NCI-H1048 (cell line): ENCODE measurements around the gene TLE5.
"Not testable (repeated sequence)": the region's sequence is repeated elsewhere in the genome, so short reads cannot be mapped to it uniquely, and the experiment has no call there.

Source experiments
- DNase-seq: peaks from one replicate; lab custom pipeline; 2025; lab: John Stamatoyannopoulos, UW

Gene TLE5

DNA sequence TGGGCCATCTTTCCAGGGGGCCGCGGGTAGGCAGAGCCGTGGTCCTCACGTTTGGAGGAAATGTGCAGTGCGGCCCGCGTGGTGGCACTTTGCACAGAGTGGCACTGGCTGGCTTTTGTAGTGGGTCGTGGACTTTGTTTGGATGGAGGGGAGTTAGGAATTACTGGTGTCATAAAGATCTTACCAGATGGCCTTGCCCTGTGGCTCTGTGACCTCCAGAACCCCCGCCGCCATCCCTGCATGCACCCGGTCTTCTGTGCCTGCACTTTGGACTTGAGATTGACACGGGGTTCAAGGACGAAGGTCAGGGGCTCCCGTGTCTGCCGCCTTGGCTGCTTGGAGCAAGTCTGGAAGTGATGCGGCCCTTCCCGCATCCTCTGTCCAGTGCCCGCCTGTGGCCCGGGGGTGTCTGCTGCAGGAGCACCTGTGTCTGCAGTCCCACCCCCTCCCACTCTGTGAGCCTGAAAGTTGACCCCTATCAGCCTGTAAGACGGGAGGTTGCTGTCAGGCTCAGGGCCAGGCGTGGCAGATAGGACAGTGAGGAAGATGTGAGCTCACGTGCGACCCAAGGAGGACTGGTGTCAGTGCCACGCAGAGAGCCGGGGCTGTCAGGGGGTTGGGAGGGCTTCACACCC lies 34.1 kb upstream of the TLE5 start:
- no peak for DNase-seq

DNA sequence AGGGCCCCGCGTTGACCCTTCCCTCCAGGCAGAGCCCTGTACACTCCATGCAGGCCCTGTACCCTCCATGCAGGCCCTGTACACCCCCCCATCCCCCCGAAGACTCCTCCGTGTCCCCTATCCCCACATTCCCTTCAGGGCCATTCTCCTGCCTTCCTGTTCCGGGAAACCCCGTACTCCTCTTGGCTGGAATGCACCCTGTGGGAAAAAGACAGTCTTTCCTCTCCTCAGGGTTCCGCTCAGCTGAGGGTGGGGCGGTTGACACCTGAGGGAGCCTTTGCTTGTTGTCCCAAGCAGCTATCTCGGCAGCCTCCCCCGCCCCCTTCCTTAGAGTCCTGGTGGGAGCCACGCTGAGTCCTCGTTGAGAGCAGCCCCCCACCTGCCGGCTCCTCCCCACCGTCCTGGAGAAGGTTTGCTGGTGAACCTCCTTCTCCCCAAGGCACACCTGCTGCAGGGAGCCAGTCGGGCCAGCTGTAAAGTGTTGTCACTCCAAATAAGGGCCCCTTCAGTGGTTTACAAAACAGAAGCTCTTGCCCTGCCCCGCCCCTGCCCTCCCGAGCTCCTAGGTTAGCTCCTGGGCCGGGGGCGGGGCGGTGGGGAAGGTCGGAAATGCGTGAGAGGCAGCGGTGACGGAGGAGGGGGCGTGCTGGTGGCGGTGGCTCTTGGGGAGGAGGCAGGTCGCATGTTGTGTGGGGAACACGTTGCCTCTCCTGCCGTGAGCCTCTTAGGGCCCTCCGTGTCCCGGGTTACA lies 33.3 kb upstream of the TLE5 start:
- DNase-seq = no peak

DNA sequence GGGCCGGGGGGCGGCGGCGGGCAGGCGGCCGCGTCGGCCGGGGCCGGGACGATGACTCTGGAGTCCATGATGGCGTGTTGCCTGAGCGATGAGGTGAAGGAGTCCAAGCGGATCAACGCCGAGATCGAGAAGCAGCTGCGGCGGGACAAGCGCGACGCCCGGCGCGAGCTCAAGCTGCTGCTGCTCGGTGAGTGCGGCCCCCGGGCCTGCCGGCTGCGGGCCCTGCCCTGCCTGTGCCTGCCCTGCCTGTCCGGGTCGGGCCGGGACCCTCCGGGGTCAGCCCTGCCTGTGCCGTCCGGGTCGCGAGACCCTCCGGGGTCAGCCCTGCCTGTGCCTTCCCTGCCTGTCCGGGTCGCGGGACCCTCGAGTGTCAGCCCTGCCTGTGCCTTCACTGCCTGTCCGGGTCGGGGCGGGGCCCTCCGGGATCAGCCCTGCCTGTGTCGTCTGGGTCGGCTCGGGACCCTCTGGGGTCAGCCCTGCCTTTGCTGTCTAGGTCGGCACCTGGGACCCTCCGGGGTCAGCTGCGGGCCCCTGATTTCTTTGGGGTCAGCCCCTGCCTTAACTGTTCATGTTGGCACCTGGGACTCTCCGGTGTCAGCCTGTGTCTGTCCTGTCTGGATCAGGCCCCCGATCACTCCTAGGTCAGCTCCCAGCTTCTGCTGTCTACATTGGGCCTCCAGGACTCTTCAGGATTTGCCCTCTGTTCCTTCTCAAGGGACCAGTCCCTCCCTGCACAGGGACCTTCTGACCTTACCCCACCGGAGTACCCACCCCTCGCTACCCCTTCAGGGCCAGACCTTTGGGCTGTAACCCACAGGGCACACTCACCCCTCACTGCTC lies 32.5 kb upstream of the TLE5 start:
- DNase-seq = no peak

DNA sequence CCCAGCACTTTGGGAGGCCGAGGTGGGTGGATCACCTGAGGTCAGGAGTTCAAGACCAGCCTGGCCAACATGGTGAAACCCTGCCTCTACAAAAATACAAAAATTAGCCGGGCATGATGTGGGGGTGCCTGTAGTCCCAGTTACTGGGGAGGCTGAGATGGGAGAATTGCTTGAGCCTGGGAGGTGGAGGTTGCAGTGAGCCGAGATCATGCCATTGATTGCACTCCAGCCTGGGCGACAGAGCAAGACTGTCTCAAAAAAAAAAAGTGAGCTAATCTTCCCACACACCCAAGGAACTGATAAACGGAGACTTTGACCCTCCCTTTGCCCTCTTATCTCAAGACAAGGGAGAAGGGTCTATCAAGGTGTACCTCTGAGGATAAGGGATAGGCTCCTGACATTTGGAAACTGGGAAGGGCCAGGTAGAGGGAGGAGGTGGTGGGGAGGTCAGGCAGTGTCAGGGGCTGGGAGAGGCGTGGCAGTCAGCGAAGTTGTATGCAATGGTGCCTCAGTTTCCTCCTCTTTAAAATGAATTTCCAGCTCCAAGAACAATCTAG lies 27.1 kb upstream of the TLE5 start:
- DNase-seq = not testable (repeated sequence)

DNA sequence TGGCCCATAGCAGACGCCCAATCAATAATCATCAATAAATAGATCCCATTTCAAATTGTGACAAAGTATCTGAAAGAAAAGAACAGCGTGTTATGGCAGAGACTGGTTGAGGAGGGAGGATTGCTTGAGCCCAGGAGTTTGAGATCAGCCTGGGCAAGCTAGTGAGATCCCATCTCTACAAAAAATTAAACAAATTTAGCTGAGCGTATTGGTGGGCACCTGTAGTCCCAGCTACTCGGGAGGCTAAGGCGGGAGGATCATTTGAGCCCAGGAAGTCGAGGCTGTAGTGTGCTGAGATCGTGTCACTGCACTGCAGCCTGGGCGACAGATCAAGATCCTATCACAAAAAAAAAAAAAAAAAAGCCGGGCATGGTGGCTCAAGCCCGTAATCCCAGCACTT lies 25.5 kb upstream of the TLE5 start:
- DNase-seq = no peak

DNA sequence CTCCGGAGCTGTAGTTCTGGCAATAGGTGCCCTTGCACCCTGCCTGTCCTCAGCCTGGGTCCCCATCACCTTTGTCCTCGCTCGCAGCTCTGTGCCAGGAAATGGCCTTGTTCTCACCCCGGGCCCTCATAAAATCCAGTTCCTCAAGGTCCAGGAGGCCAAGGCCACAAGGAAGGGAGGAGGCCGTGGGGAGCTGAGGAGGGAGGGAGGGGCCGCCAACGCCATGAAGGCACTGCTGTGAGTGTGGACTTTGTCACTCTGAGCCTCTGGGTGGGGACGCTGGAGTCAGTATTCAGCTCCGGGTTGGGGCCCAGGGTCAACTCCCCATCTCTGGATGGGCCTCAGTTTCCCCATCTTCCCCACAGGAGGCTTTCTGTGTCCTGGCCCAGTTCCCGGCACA lies 22.6 kb upstream of the TLE5 start:
- DNase-seq = no peak

DNA sequence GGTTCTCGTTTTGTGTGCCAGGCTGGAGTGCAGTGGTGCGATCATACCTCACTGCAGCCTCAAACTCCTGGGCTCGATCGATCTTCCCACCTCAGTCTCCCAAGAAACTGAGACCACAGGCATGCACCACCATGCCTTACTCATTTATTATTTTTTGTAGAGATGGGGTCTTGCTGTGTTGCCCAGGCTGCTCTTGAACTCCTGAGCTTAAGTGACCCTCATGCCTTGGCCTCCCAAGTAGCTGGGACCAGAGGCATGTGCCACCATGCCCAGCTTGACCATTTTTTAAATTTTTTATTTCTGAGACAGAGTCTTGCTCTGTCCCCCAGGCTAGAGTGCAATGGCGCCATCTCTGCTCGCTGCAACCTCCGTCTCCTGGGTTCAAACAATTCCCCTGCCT lies 21.7 kb upstream of the TLE5 start:
- DNase-seq = no peak

DNA sequence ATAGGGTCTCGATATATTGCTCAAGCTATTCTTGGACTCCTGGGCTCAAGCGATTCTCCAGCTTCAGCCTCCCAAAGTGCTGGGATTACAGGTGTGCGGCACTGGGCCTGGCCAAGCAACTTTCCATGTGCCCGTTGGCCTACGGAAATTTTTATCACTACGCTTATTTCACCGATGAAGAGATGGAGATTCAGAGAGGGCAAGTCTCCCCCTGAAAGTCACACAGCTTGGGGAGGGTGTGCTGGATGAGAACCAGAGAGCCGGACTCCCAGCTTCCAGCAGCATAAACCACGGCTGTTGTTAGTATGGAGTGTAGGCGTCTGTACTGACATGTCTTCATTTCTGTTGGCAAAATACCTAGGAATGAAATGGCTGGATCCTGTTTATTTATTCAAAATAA lies 20.0 kb upstream of the TLE5 start:
- DNase-seq = no peak

DNA sequence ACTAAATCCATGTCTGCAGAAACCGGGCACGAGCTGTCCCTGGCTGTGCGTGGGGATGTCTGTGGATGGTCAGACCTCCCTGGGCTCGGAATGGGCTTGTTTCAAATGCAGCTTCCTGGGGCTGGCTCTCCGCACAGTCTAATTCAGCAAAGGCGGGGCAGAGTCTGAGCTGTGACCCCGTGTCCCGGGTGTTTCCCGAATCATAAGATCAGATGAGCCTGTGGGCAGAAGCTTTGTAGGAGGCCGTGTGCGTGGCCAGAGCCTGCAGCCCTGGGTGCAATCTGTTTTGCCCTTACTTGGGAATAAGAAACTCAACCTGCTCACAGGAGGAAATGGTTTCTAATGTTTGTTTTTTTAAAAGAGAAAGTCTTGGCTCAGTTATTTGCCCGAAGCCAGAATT lies 18.0 kb upstream of the TLE5 start:
- DNase-seq = no peak

DNA sequence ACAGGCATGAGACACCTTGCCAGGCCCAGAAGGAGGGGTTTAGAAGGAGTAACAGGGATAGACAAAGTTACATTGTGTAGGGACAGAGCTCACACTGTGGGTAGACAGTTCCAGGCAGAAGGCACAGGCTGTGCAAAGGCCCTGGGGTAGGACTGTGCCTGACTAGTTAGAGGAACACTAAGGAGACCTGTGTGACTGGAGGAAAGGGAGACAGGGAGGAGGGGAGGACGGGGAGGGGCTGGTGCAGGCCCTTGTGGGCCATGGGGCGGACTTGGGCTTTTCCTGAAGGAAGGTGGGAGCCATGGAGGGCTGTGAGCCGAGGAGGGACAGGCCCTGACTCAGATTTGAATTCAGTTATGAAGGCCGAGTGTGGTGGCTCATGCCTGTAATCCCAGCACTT lies 17.3 kb upstream of the TLE5 start:
- no peak for DNase-seq

DNA sequence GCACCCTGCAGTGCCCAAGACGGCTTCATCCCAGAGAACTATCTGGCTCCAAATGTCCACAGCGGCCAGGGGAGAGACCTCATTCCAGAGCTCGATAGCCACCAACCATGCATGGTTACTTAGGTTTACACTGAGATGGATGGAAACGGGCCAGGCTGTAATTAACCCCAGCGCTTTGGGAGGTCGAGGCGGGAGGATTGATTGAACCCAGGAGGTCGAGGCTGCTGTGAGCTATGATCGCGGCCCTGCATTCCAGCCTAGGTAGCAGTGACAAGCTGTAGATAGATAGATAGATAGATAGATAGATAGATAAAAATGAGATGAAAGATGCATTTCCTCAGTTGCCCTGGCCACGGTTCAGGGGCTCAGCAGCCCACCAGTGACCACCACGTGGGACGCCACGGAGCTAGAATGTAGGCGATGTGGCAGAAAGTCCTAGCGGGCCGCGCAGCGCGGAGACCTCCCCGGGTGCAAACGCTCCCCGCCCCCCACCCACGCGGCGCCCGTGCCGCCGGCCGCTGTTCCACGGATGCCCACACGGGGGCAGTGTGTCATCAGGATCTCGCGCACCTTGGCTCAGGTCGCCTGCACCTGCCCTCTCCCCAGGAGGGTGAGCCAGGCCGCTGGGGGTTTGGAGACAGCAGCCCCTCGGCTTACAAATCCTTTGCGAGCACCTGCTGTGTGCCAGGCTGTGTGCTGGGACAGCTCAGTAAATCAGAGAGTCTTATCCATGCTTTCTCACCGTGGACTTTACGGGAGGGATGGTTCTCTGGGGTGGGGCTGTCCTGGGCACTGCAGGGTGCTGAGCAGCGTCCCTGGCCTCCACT lies 13.5 kb upstream of the TLE5 start:
- DNase-seq = no peak

DNA sequence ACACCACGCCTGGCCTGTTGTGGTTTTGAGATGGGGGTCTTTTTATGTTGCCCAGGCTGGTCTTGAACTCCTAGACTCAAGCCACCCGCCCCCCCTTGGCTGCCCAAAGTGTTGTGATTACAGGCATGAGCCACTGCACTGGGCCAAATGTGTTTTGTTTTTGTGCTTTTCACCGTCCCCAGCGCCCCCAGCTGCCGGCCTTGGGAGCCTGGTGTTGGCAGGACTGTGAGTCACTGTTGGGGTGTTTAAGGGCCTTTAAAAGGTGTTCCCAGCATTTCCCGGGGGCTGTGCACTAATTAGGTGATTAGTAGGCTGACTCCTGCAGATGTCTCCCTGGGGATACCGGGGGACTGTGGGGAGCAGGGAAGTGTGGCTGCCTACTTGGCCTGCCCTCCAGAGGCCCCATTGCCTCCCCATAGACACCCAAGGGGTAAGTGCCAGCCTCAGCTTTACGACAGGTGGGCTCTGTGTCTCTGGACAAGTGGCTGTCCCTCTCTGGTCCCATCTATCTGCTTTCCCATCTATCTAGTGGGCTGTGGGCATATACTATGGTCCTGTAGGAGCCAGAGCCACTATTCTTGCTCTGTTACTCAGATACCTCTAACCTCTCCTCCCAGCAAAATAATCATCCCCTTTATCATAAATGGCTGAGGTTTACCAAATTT lies 11.8 kb upstream of the TLE5 start:
- no peak for DNase-seq

DNA sequence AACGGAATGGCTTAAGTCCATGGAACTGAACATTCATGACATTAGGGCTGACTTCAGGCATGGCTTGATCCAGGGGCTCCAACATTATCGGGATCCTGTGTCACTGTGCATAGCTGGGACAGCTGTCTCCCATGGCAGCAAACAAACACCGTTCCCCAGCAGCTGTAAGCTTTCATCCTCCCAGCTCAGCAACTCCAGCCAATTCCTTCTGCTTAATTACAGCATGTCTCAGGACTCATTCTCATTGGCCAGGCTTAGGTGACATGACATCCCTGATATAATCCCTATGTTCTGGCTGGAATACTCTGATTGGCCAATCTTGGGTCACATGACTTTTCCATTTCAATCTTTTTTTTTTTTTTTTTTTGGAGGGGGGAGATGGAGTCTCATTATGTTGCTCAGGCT lies 10.9 kb upstream of the TLE5 start:
- peak; percentile 68 for DNase-seq

DNA sequence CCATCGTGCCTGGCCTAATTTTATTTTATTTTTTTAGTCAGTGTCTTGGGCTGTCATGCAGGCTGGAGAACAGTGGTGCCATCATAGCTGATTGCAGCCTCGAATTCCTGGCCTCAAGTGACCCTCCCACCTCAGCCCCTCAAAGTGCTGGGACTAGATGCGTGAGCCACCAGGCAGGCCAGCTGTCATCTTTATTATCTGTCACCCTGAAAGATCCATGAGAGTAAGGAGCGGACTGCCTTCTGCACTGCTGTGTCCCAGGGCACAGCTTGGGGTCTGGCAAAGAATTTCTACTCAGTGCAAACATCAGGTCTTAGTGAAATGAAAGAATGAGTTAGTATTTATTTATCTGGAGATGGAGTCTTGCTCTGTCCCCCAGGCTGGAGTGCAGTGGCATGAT lies 9.5 kb upstream of the TLE5 start:
- no peak for DNase-seq

DNA sequence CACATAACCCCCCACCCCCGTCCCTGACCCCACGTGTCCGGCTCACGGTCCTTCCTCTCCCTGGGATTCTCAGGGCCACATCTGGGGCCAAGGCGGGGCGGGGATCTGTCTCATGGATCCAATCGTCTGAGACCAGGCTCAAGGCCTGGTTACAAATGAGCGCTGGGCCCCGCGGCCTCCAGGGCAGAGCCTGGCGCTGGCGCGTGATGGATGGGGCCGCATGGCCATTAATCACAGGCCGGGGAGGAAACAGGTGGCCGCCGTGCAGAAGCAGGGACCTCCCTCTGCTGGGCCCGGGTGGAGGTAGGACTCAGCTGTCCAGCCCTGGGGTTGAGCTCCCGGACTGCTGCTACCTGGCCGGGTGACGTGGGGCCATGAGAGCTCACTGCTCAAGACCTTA lies 5.8 kb upstream of the TLE5 start:
- no peak for DNase-seq

DNA sequence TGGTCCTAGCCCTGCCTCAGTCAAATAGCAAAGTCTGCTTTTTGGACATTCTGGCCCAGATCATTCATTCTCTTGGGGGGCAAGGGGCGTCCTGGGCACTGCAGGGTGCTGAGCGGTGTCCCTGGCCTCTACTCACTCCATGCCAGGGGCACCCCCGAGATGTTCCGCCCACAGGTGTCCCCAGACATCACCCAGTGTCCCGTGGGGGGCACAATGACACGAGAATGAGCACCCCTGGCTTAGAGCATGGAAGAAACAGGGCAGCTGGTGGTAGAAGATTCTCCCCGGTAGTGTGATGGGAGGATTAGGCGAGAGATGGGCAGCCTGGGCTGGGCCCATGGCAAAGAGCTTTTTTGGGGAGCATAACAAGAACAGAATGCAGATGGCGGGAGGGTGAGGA lies 5.3 kb upstream of the TLE5 start:
- DNase-seq = no peak

DNA sequence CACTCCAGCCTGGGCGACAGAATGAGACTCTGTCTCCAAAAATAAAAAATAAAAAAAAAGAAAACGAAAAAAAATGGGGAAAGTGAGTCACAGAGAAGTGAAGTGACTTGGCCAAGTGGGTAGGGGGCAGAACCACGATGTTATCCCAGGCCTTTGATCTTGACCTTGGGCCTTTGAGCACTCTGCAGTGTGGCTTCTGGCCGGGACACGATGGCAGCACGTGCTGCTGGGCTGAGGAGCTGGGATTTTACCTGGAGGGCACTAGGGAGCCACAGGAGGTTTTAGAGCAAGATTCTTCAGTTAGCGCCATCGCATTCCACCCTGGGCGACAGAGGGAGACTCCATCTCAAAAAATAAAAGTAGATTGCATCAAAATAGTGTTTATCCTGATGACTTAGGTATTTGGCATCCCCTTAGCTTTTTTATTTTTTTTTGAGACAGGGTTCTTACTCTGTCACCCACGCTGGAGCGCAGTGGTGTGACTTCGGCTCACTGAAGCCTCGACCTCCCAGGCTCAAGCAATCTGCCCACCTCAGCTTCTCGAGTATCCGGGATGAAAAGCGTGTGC lies 4.3 kb upstream of the TLE5 start:
- DNase-seq = no peak

DNA sequence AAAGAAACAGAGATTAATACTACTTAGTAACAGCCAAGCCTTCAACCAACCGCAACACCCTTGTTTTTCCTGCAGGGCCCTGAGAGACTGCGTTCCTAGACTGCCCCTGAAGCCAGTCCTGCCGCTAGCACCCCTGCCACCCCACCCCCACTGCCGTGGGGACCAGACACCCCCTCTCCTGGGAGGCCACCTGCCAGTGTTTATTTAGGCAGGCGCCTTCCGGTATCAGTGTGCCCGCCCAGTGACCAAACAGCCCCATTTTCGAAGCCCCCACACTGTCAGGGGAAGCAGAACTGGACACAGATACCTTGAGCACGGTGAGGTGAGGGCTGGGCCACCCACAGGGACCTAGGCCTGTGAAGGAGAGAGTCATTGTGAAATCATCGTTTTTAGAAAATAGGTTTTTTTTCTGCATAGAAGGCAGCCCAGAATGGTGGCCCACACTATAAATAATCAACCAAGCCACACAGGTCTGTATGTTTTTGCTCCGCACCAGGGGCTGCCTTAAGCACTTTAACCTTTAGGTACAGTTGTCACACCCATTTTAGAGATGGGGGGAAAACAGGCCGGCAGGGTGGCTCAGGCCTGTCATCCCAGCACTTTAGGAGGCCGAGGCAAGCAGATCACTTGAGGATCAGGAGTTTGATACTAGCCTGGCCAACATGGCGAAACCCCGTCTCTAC lies 3.5 kb upstream of the TLE5 start:
- no peak for DNase-seq

DNA sequence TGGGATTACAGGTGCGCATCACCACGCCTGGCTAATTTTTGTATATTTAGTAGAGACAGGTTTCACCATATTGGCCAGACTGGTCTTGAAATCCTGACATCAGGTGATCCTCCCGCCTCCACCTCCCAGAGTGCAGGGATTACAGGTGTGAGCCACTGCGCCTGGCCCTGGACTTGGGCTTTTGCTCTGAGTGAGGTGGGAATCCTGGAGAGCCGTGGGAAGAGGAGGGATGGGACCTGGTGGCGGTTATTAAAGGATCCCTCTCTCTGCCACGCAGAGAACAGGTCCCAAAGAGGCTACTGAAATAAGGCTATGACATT lies 1.7 kb upstream of the TLE5 start:
- DNase-seq = no peak
